Measurements from ENCODE around the gene PTPRD.

DNA sequence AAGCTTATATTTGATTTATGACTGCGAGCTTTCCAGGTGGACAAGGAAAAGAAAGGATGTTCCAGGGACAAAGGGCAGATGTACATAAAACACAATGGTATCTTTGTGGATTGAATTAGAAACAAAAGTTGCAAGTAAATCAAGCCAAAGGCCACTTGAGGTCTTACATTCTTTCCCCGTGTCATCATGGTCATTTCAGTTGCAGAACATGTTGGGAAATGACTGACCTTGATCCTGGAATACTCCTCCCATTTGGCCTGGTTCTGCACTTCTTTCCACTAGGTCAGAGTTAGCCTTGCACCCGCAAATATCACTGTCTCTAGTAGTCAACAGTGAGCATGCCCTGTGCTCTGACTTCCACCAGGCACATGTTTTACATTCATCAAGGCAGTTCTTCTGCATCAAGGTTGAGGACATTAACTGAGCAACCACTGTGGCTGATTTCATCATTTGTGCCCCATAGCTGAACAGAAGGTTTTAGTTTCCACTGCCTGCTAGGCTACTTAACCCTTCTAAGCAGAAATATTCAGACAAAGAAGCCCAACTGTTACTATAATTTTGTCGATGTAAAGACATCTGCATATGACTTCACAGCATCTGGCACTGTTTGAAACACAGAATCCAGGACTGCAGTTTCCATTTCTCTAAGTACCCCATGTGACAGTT, 1651.5 kb downstream of the PTPRD start:
- TF ChIP-seq CEBPB (IDR thresholded peaks at IDR 0.05; ENCODE audit: low read depth, low read length) (no peak), SMC3 (IDR thresholded peaks at IDR 0.05; ENCODE audit: low read depth, low read length) (no peak), CTCF (conservative IDR thresholded peaks at IDR 0.05; ENCODE audit: low read depth, low read length) (no peak), POLR2A (IDR thresholded peaks at IDR 0.05; ENCODE audit: low read depth, low read length) (no peak), RAD21 (IDR thresholded peaks at IDR 0.05; ENCODE audit: low read length) (no peak), FOS (IDR thresholded peaks at IDR 0.05; ENCODE audit: low read depth, low read length) (no peak)
